GM12878 (cell line): ENCODE results near the gene OR1F1. TPM values are rescaled to one million over a fixed set of nuclear protein-coding genes. Genes with fewer than 3 reads are reported as not detected.

Experiments used
- ATAC-seq: fragments of 200-7000 bp; cut with Tn5 transposase; 3 replicates; pipeline ENCODE4 v1.9.1; 2020; ENCODE audit warnings: mild to moderate bottlenecking, moderate library complexity
- BruUV-seq: library from RNA; stranded (reverse); fragments of 400-500 nt; replicated peaks from 2 replicates; lab custom pipeline; 2021; lab: Mats Ljungman, UMichigan
- CTCF ChIA-PET: fragments of 300-600 bp; sonication (Branson Sonifier 250); formaldehyde crosslinking; extraction: SDS; loops from one replicate; lab custom pipeline; 2021; ENCODE audit warnings: inconsistent platforms; lab: Yijun Ruan, JAX
- POLR2A ChIA-PET: fragments of 350-600 bp; formaldehyde crosslinking; extraction: SDS; loops from one replicate; lab custom pipeline; 2021; ENCODE audit warnings: inconsistent platforms; lab: Charles Lee
- RAD21 ChIA-PET: fragments of 300-600 bp; sonication (Branson Sonifier 250); formaldehyde crosslinking; loops from one replicate; lab custom pipeline; 2023; ENCODE audit warnings: antibody characterized with exemption; ENCODE audit not compliant: unreplicated experiment; lab: Charles Lee
- SMC1A ChIA-PET: fragments of 300-600 bp; sonication (Branson Sonifier 250); formaldehyde crosslinking; loops from one replicate; lab custom pipeline; 2023; ENCODE audit not compliant: unreplicated experiment, uncharacterized antibody; lab: Charles Lee
- DNase-seq: peaks from one replicate; pipeline ENCODE4 v3.0.0-alpha.2; 2011; ENCODE audit warnings: low read depth, low spot score
- FAIRE-seq: peaks from 3 replicates; lab custom pipeline; 2011; peaks lifted over from hg19 to GRCh38; lab: Jason Lieb, UNC
- H2AFZ ChIP-seq: 2 replicates; pipeline ENCODE4 v1.6.0; 2011; ENCODE audit warnings: low read depth, low read length, control low read depth; ENCODE audit not compliant: control insufficient read depth
- H3K27ac ChIP-seq: 2 replicates; pipeline ENCODE4 v1.5.1; 2011; ENCODE audit warnings: control low read depth; ENCODE audit not compliant: control insufficient read depth, insufficient read depth
- H3K27me3 ChIP-seq, 2 experiments: replicated peaks in 1 of 2; 2 replicates each; pipeline versions ENCODE4 v1.6.0 to v1.6.1; 2011; ENCODE audit warnings: low read length in 1 of 2; ENCODE audit not compliant: control insufficient read depth in 2 of 2, insufficient read depth in 2 of 2
- H3K36me3 ChIP-seq, 2 experiments: 2 replicates each; pipeline ENCODE4 v1.5.1; 2011; ENCODE audit warnings: low read length in 1 of 2; ENCODE audit not compliant: control insufficient read depth in 2 of 2, insufficient read depth in 2 of 2
- H3K4me1 ChIP-seq: 2 replicates; pipeline ENCODE4 v1.6.1; 2011; ENCODE audit warnings: mild to moderate bottlenecking, low read length, moderate library complexity, mixed read lengths; ENCODE audit not compliant: control insufficient read depth, insufficient read depth
- H3K4me2 ChIP-seq: 2 replicates; pipeline ENCODE4 v1.6.0; 2011; ENCODE audit warnings: control low read depth; ENCODE audit not compliant: control insufficient read depth, insufficient read depth
- H3K4me3 ChIP-seq: fragments of 200-600 bp; sonication (generic); 2 replicates; pipeline ENCODE4 v1.5.1; 2016
- H3K79me2 ChIP-seq: 2 replicates; pipeline ENCODE4 v1.6.0; 2011; ENCODE audit warnings: low read length; ENCODE audit not compliant: control insufficient read depth, insufficient read depth
- H3K9ac ChIP-seq: 2 replicates; pipeline ENCODE4 v1.8.0; 2011; ENCODE audit warnings: low read length, control low read depth, mixed read lengths; ENCODE audit not compliant: control insufficient read depth, insufficient read depth
- H3K9me3 ChIP-seq: replicated peaks from 3 replicates; pipeline ENCODE4 v1.5.1; 2011; ENCODE audit warnings: mild to moderate bottlenecking, low read length; ENCODE audit not compliant: control insufficient read depth, insufficient read depth
- H4K20me1 ChIP-seq: 2 replicates; pipeline ENCODE4 v1.6.0; 2011; ENCODE audit not compliant: control insufficient read depth, insufficient read depth
- CEBPB ChIP-seq, 2 experiments: fragments of 150-350 bp in 1 of 2; IDR thresholded peaks; 2 replicates each; pipeline ENCODE4 v1.6.1; 2012 to 2014; ENCODE audit warnings: low read depth in 2 of 2, low read length in 2 of 2, borderline replicate concordance in 1 of 2, inconsistent platforms in 1 of 2
- EP300 ChIP-seq, 2 experiments: fragments of 150-350 bp in 1 of 2; IDR thresholded peaks; 2 replicates each; pipeline ENCODE4 v1.6.1; 2011 to 2012; ENCODE audit warnings: low read depth in 2 of 2, low read length in 2 of 2, borderline replicate concordance in 1 of 2, improper control_type of control experiment in 1 of 2, inconsistent platforms in 1 of 2; ENCODE audit not compliant: control insufficient read depth in 1 of 2
- ESRRA ChIP-seq: IDR thresholded peaks from 2 replicates; pipeline ENCODE4 v1.6.1; 2012; ENCODE audit warnings: mild to moderate bottlenecking, low read length, improper control_type of control experiment
- FOS ChIP-seq: IDR thresholded peaks from 3 replicates; pipeline ENCODE4 v1.6.1; 2011; ENCODE audit warnings: borderline replicate concordance; ENCODE audit not compliant: insufficient read length; ENCODE audit errors: extremely low read depth
- IRF4 ChIP-seq: IDR thresholded peaks from 2 replicates; pipeline ENCODE4 v1.6.1; 2011; ENCODE audit warnings: low read depth, low read length
- MYC ChIP-seq: IDR thresholded peaks from 2 replicates; pipeline ENCODE4 v1.6.1; 2011; ENCODE audit warnings: mild to moderate bottlenecking, low read length, moderate library complexity, inconsistent platforms; ENCODE audit not compliant: insufficient read depth, insufficient replicate concordance, insufficient read length, severe bottlenecking
- NRF1 ChIP-seq: conservative IDR thresholded peaks from 2 replicates; pipeline ENCODE4 v1.6.1; 2011; ENCODE audit warnings: mild to moderate bottlenecking, low read depth, low read length, improper control_type of control experiment
- PAX5 ChIP-seq: IDR thresholded peaks from 2 replicates; pipeline ENCODE4 v1.6.1; 2011; ENCODE audit warnings: low read depth, low read length, borderline replicate concordance
- POU2F2 ChIP-seq: IDR thresholded peaks from 3 replicates; pipeline ENCODE4 v1.6.1; 2011; ENCODE audit warnings: low read depth, mild to moderate bottlenecking, low read length, borderline replicate concordance
- SIN3A ChIP-seq: IDR thresholded peaks from 2 replicates; pipeline ENCODE4 v1.6.1; 2012; ENCODE audit warnings: low read depth, low read length, improper control_type of control experiment
- SRF ChIP-seq, 2 experiments: IDR thresholded peaks; 2 replicates each; pipeline ENCODE4 v1.6.1; 2011; ENCODE audit warnings: low read depth in 2 of 2, low read length in 2 of 2, mild to moderate bottlenecking in 1 of 2, moderate library complexity in 1 of 2
- WRNIP1 ChIP-seq: IDR thresholded peaks from 2 replicates; pipeline ENCODE4 v1.6.1; 2011; ENCODE audit warnings: low read depth, low read length, improper control_type of control experiment, borderline replicate concordance
- ZNF384 ChIP-seq: IDR thresholded peaks from 2 replicates; pipeline ENCODE4 v1.6.1; 2012; ENCODE audit warnings: low read depth, mild to moderate bottlenecking, low read length, improper control_type of control experiment, borderline replicate concordance
- WGBS: methylation state at CpG from one replicate; pipeline ENCODE4 v1.1.6; 2016; ENCODE audit warnings: low lambda C conversion rate; ENCODE audit not compliant: insufficient replicate concordance, insufficient coverage; ENCODE audit errors: missing lambda C conversion rate; 5-methylcytosine and 5-hydroxymethylcytosine counted together
- in situ Hi-C: fragments of 300-500 bp; cut with MboI; formaldehyde crosslinking; loops from 9 replicates; pipeline ENCODE4 v1.14.3; 2018; ENCODE audit warnings: mixed read lengths
- intact Hi-C: fragments of 100-400 bp; cut with micrococcal nuclease; formaldehyde crosslinking; loops from one replicate; pipeline ENCODE4 v1.14.2; 2022; ENCODE audit not compliant: unreplicated experiment
- polyA plus RNA-seq, 11 experiments: library from polyadenylated mRNA; depleted of rRNA in 4 of 11; unstranded in 6 of 11; stranded (reverse) in 5 of 11; fragments of >200 nt; fragmentation: Nextera tagmentation in 4 of 11; fragmentation: Illumina TruSeq in 1 of 11; extraction: Ambion mirVana in 4 of 11; extraction: Trizol in 1 of 11; gene quantifications; 1 replicate in 1 of 11; 2 replicates in 10 of 11; pipeline versions ENCODE4 v1.2.1 to v1.2.3, GENCODE V29; 2011 to 2016; ENCODE audit warnings: inconsistent platforms in 2 of 11, missing spikeins in 2 of 11, low read depth in 1 of 11
- total RNA-seq, 4 experiments: library from RNA; depleted of rRNA in 3 of 4; stranded (reverse); fragments of >200 nt in 3 of 4; fragmentation: Illumina TruSeq in 1 of 4; extraction: Trizol in 1 of 4; gene quantifications; 2 replicates each; pipeline versions ENCODE4 v1.2.1 to v1.2.3, GENCODE V29; 2013 to 2021
- TF ChIP-seq, protein P1 (sequence below): fragments of 150-350 bp; IDR thresholded peaks from 2 replicates; pipeline ENCODE4 v1.6.1; 2014; ENCODE audit warnings: mild to moderate bottlenecking, low read depth, low read length
- TF ChIP-seq, protein P2 (sequence below): IDR thresholded peaks from 2 replicates; pipeline ENCODE4 v1.6.1; 2012; ENCODE audit warnings: low read depth, low read length, improper control_type of control experiment
- TF ChIP-seq, protein P3 (sequence below): IDR thresholded peaks from 2 replicates; pipeline ENCODE4 v1.6.1; 2011; ENCODE audit warnings: borderline replicate concordance, low read depth, mild to moderate bottlenecking, moderate library complexity, low read length; ENCODE audit not compliant: insufficient read depth, poor library complexity, severe bottlenecking
- TF ChIP-seq, protein P4 (sequence below): fragments of 450-650 bp; formaldehyde crosslinking; IDR thresholded peaks from 2 replicates; pipeline ENCODE4 v1.4.0; 2020; ENCODE audit warnings: mild to moderate bottlenecking, moderate library complexity

OR1F1 gene
- total and polyA plus RNA-seq, 10 of the 15 experiments (the other 5 are each of a cell fraction or from before 2014, with no cell fraction given): 0.10 to 0.14 (median 0.12) TPM; not detected in 7

DNA sequence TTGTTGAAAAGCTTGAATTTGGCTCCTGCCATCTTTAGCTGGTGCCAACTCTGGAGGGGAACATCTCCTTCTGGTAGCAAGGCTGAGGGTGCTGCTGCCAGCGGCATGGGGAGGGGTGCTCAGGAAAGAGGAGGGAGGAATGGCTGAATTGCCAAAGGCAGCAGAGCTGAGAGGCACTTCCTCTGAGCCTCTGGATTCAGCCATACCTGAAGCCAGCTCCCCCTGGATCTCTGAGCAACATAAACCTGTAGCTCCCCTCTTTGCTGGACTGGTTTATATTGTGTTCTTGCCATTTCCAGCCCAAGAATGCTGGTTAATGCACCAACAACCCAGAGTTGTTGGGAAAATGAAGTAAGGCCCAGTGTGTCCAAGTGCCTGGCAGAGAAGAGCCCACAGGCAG lies 61.0 kb downstream of the OR1F1 start:
- Histone ChIP-seq H3K36me3 (no peaks in the 10 kb centered on the region), H3K9me3 (no peaks in the 10 kb centered on the region), H3K9ac (no peak overlapping the region), H3K4me3 (no peak overlapping the region), H2AFZ (no peak overlapping the region), H3K4me1 (no peaks in the 10 kb centered on the region), H4K20me1 (no peaks in the 10 kb centered on the region), H3K79me2 (no peaks in the 10 kb centered on the region), H3K4me2 (no peak overlapping the region), H3K27me3 (no peaks in the 10 kb centered on the region; a peak in 1 of 4 replicates), H3K27ac (no peak overlapping the region)
- 0% methylated on average over 1 of the region's 1 CpG for WGBS
- intact Hi-C loops: no loop called here
- no peak for ATAC-seq
- no TSS peak for BruUV-seq
- no peak for DNase-seq
- ChIA-PET CTCF (no interaction called here), POLR2A (no interaction called here), SMC1A (no interaction called here), RAD21 (no interaction called here)
- in situ Hi-C loops: no loop called here
- no peak for FAIRE-seq
- TF ChIP-seq WRNIP1 (no peak), SIN3A (no peak), EP300 (IDR thresholded peaks at IDR 0.05; ENCODE audit: borderline replicate concordance in 1 of 2, control insufficient read depth in 1 of 2, low read depth in 2 of 2, low read length in 2 of 2) (no peak), FOS (no peak), IRF4 (no peak), CEBPB (IDR thresholded peaks at IDR 0.05; ENCODE audit: borderline replicate concordance in 1 of 2, low read depth in 2 of 2, low read length in 2 of 2) (no peak), POU2F2 (no peak), NRF1 (no peak), SRF (IDR thresholded peaks at IDR 0.05; ENCODE audit: low read depth in 2 of 2, low read length in 2 of 2) (no peak), ZNF384 (no peak), PAX5 (no peak), ESRRA (no peak), MYC (no peak)
- TF ChIP-seq, protein P1, sequence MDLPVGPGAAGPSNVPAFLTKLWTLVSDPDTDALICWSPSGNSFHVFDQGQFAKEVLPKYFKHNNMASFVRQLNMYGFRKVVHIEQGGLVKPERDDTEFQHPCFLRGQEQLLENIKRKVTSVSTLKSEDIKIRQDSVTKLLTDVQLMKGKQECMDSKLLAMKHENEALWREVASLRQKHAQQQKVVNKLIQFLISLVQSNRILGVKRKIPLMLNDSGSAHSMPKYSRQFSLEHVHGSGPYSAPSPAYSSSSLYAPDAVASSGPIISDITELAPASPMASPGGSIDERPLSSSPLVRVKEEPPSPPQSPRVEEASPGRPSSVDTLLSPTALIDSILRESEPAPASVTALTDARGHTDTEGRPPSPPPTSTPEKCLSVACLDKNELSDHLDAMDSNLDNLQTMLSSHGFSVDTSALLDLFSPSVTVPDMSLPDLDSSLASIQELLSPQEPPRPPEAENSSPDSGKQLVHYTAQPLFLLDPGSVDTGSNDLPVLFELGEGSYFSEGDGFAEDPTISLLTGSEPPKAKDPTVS: no peak
- TF ChIP-seq, protein P2, sequence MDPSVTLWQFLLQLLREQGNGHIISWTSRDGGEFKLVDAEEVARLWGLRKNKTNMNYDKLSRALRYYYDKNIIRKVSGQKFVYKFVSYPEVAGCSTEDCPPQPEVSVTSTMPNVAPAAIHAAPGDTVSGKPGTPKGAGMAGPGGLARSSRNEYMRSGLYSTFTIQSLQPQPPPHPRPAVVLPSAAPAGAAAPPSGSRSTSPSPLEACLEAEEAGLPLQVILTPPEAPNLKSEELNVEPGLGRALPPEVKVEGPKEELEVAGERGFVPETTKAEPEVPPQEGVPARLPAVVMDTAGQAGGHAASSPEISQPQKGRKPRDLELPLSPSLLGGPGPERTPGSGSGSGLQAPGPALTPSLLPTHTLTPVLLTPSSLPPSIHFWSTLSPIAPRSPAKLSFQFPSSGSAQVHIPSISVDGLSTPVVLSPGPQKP: no peak
- TF ChIP-seq, protein P3, sequence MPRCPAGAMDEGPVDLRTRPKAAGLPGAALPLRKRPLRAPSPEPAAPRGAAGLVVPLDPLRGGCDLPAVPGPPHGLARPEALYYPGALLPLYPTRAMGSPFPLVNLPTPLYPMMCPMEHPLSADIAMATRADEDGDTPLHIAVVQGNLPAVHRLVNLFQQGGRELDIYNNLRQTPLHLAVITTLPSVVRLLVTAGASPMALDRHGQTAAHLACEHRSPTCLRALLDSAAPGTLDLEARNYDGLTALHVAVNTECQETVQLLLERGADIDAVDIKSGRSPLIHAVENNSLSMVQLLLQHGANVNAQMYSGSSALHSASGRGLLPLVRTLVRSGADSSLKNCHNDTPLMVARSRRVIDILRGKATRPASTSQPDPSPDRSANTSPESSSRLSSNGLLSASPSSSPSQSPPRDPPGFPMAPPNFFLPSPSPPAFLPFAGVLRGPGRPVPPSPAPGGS: no peak
- TF ChIP-seq, protein P4, sequence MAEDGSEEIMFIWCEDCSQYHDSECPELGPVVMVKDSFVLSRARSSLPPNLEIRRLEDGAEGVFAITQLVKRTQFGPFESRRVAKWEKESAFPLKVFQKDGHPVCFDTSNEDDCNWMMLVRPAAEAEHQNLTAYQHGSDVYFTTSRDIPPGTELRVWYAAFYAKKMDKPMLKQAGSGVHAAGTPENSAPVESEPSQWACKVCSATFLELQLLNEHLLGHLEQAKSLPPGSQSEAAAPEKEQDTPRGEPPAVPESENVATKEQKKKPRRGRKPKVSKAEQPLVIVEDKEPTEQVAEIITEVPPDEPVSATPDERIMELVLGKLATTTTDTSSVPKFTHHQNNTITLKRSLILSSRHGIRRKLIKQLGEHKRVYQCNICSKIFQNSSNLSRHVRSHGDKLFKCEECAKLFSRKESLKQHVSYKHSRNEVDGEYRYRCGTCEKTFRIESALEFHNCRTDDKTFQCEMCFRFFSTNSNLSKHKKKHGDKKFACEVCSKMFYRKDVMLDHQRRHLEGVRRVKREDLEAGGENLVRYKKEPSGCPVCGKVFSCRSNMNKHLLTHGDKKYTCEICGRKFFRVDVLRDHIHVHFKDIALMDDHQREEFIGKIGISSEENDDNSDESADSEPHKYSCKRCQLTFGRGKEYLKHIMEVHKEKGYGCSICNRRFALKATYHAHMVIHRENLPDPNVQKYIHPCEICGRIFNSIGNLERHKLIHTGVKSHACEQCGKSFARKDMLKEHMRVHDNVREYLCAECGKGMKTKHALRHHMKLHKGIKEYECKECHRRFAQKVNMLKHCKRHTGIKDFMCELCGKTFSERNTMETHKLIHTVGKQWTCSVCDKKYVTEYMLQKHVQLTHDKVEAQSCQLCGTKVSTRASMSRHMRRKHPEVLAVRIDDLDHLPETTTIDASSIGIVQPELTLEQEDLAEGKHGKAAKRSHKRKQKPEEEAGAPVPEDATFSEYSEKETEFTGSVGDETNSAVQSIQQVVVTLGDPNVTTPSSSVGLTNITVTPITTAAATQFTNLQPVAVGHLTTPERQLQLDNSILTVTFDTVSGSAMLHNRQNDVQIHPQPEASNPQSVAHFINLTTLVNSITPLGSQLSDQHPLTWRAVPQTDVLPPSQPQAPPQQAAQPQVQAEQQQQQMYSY (CRISPR knock-in tag): no peak
